Liver (tissue), 9 donors: ENCODE data around the gene KCNA5. TPM values are rescaled to one million over a fixed set of nuclear protein-coding genes. Genes with fewer than 3 reads are reported as not detected.

Experiments used
- DNase-seq: peaks from one replicate; pipeline ENCODE4 v3.0.0-alpha.2; 2017; ENCODE audit warnings: low spot score
- H3K27ac ChIP-seq, 2 donors: one replicate each; pipeline ENCODE4 v1.7.0; 2013; ENCODE audit warnings: inconsistent platforms in 2 of 2, low read length in 2 of 2, control low read depth in 1 of 2, low read depth in 1 of 2, mild to moderate bottlenecking in 1 of 2
- H3K27me3 ChIP-seq, 4 donors: one replicate each; pipeline versions ENCODE4 v1.6.1 to v1.7.0; 2013; ENCODE audit warnings: low read length in 3 of 4, inconsistent platforms in 1 of 4, mild to moderate bottlenecking in 1 of 4, moderate library complexity in 1 of 4; ENCODE audit not compliant: control insufficient read depth in 4 of 4, insufficient read depth in 4 of 4
- H3K36me3 ChIP-seq, 4 donors: one replicate each; pipeline versions ENCODE4 v1.6.1 to v1.7.0; 2013; ENCODE audit warnings: low read length in 3 of 4, mild to moderate bottlenecking in 3 of 4, low read depth in 1 of 4, moderate library complexity in 1 of 4; ENCODE audit not compliant: control insufficient read depth in 4 of 4, insufficient read depth in 3 of 4
- H3K4me1 ChIP-seq, 4 donors: one replicate each; pipeline versions ENCODE4 v1.6.1 to v1.7.0; 2013; ENCODE audit warnings: low read length in 3 of 4, mild to moderate bottlenecking in 3 of 4, moderate library complexity in 1 of 4; ENCODE audit not compliant: control insufficient read depth in 4 of 4, insufficient read depth in 4 of 4
- H3K4me3 ChIP-seq, 3 donors: one replicate each; pipeline versions ENCODE4 v1.6.1 to v1.7.0; 2013; ENCODE audit warnings: low read length in 3 of 3, control low read depth in 1 of 3, low read depth in 1 of 3, mild to moderate bottlenecking in 1 of 3
- H3K9ac ChIP-seq, 2 donors: one replicate each; pipeline ENCODE4 v1.7.0; 2013; ENCODE audit warnings: low read length in 2 of 2, mild to moderate bottlenecking in 2 of 2, moderate library complexity in 2 of 2, control low read depth in 1 of 2, low read depth in 1 of 2
- H3K9me3 ChIP-seq, 4 donors: one replicate each; pipeline versions ENCODE4 v1.6.1 to v1.7.0; 2013; ENCODE audit warnings: low read length in 3 of 4; ENCODE audit not compliant: control insufficient read depth in 4 of 4
- ATF3 ChIP-seq: IDR thresholded peaks from 2 replicates; pipeline ENCODE4 v1.6.1; 2016; ENCODE audit warnings: antibody characterized with exemption
- EGR1 ChIP-seq, 2 donors: IDR thresholded peaks; 2 replicates each; pipeline ENCODE4 v1.6.1; 2016 to 2018; ENCODE audit warnings: antibody characterized with exemption in 2 of 2, low read depth in 2 of 2
- FOXA1 ChIP-seq: IDR thresholded peaks from 2 replicates; pipeline ENCODE4 v1.6.1; 2016; ENCODE audit warnings: antibody characterized with exemption
- GABPA ChIP-seq, 2 donors: IDR thresholded peaks in 1 of 2; conservative IDR thresholded peaks in 1 of 2; 2 replicates each; pipeline ENCODE4 v1.6.1; 2016; ENCODE audit warnings: antibody characterized with exemption in 2 of 2, mild to moderate bottlenecking in 1 of 2, moderate library complexity in 1 of 2
- HNF4A ChIP-seq, 2 donors: conservative IDR thresholded peaks; 2 replicates each; pipeline ENCODE4 v1.6.1; 2016; ENCODE audit warnings: antibody characterized with exemption in 2 of 2, mild to moderate bottlenecking in 2 of 2
- HNF4G ChIP-seq: IDR thresholded peaks from 2 replicates; pipeline ENCODE4 v1.6.1; 2016; ENCODE audit warnings: antibody characterized with exemption
- JUND ChIP-seq, 2 donors: IDR thresholded peaks; 2 replicates each; pipeline ENCODE4 v1.6.1; 2016; ENCODE audit warnings: antibody characterized with exemption in 2 of 2
- NR2F2 ChIP-seq: IDR thresholded peaks from 2 replicates; pipeline ENCODE4 v1.6.1; 2016; ENCODE audit warnings: antibody characterized with exemption
- RAD21 ChIP-seq, 2 donors: IDR thresholded peaks; 2 replicates each; pipeline ENCODE4 v1.6.1; 2016; ENCODE audit warnings: antibody characterized with exemption in 2 of 2, mild to moderate bottlenecking in 2 of 2
- RXRA ChIP-seq, 2 donors: IDR thresholded peaks; 2 replicates each; pipeline ENCODE4 v1.6.1; 2017 to 2018; ENCODE audit warnings: antibody characterized with exemption in 2 of 2, mild to moderate bottlenecking in 1 of 2
- SP1 ChIP-seq: IDR thresholded peaks from 2 replicates; pipeline ENCODE4 v1.6.1; 2018; ENCODE audit warnings: antibody characterized with exemption, mild to moderate bottlenecking
- TAF1 ChIP-seq: conservative IDR thresholded peaks from 2 replicates; pipeline ENCODE4 v1.6.1; 2016; ENCODE audit warnings: antibody characterized with exemption, mild to moderate bottlenecking
- YY1 ChIP-seq: IDR thresholded peaks from 2 replicates; pipeline ENCODE4 v1.6.1; 2016; ENCODE audit warnings: antibody characterized with exemption, mild to moderate bottlenecking
- WGBS: extraction: QIAGEN DNeasy Blood & Tissue Kit; methylation state at CpG from one replicate; pipeline ENCODE4 v1.1.7; 2013; 5-methylcytosine and 5-hydroxymethylcytosine counted together
- polyA plus RNA-seq, 2 donors: library from polyadenylated mRNA; stranded (reverse) in 1 of 2; unstranded in 1 of 2; fragments of 200-250 nt in 1 of 2; fragments of >200 nt in 1 of 2; fragmentation: Nextera tagmentation in 1 of 2; extraction: Ambion mirVana in 1 of 2; gene quantifications; one replicate each; pipeline versions ENCODE4 v1.2.1 to v1.2.3, GENCODE V29; 2013 to 2015
- total RNA-seq, 2 donors: library from RNA; depleted of rRNA; stranded (reverse); fragments of >200 nt; gene quantifications; one replicate each; pipeline ENCODE4 v1.2.3, GENCODE V29; 2014
- TF ChIP-seq, protein P1 (sequence below): fragments of 150-350 bp; IDR thresholded peaks from 2 replicates; pipeline ENCODE4 v1.5.1; 2017; ENCODE audit warnings: improper control_type of control experiment, low read depth, low read length; ENCODE audit not compliant: missing input control
- TF ChIP-seq, protein P2 (sequence below): IDR thresholded peaks from 2 replicates; pipeline ENCODE4 v1.6.1; 2016; ENCODE audit warnings: antibody characterized with exemption, mild to moderate bottlenecking
- donor health status: healthy.
- donor health status: healthy.
- donor health status: healthy.
- donor health status: healthy.
- donor health status: healthy.

The KCNA5 gene
- total and polyA plus RNA-seq, 4 donors: 0.09 to 0.42 (median 0.12) TPM; not detected in 1

- Histone ChIP-seq H3K36me3 (no peaks in the 10 kb centered on the region), H3K27me3 (peaks cover 0 to 9% (median 0%) of the 10 kb centered on the region in 4 donors), H3K4me3 (no peak overlapping the region), H3K4me1 (no peaks in the 10 kb centered on the region), H3K9me3 (no peaks in the 10 kb centered on the region), H3K27ac (no peak overlapping the region), H3K9ac (no peak overlapping the region)
- no peak for TF ChIP-seq SP1
- no peak for TF ChIP-seq TAF1
- TF ChIP-seq RAD21 (IDR thresholded peaks at IDR 0.05): no peak
- TF ChIP-seq ATF3: no peak
- no peak for TF ChIP-seq GABPA (IDR thresholded peaks at IDR 0.05 in 1 of 2, conservative IDR thresholded peaks at IDR 0.05 in 1 of 2)
- TF ChIP-seq RXRA (IDR thresholded peaks at IDR 0.05): no peak
- WGBS: 76% methylated on average over 4 of the region's 4 CpGs
- no peak for DNase-seq
Measured at GRCh38 chr12:4994622-4995021, 49.1 kb upstream of the KCNA5 start.

GRCh38 chr12:4996714-4997113, 47.0 kb upstream of the KCNA5 start:
- Histone ChIP-seq H3K4me1 (no peaks in the 10 kb centered on the region), H3K4me3 (no peak overlapping the region), H3K27ac (no peak overlapping the region), H3K9ac (no peak overlapping the region), H3K36me3 (no peaks in the 10 kb centered on the region), H3K27me3 (peaks cover 0 to 9% (median 0%) of the 10 kb centered on the region in 4 donors), H3K9me3 (no peaks in the 10 kb centered on the region)
- no peak for TF ChIP-seq GABPA (IDR thresholded peaks at IDR 0.05 in 1 of 2, conservative IDR thresholded peaks at IDR 0.05 in 1 of 2)
- TF ChIP-seq NR2F2: no peak
- TF ChIP-seq TAF1: no peak
- no peak for TF ChIP-seq HNF4G
- no peak for TF ChIP-seq SP1
- TF ChIP-seq, protein P1, sequence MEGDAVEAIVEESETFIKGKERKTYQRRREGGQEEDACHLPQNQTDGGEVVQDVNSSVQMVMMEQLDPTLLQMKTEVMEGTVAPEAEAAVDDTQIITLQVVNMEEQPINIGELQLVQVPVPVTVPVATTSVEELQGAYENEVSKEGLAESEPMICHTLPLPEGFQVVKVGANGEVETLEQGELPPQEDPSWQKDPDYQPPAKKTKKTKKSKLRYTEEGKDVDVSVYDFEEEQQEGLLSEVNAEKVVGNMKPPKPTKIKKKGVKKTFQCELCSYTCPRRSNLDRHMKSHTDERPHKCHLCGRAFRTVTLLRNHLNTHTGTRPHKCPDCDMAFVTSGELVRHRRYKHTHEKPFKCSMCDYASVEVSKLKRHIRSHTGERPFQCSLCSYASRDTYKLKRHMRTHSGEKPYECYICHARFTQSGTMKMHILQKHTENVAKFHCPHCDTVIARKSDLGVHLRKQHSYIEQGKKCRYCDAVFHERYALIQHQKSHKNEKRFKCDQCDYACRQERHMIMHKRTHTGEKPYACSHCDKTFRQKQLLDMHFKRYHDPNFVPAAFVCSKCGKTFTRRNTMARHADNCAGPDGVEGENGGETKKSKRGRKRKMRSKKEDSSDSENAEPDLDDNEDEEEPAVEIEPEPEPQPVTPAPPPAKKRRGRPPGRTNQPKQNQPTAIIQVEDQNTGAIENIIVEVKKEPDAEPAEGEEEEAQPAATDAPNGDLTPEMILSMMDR: no peak
- no peak for TF ChIP-seq RAD21 (IDR thresholded peaks at IDR 0.05)
- WGBS: 81% methylated on average over 4 of the region's 4 CpGs
- no peak for DNase-seq

DNA sequence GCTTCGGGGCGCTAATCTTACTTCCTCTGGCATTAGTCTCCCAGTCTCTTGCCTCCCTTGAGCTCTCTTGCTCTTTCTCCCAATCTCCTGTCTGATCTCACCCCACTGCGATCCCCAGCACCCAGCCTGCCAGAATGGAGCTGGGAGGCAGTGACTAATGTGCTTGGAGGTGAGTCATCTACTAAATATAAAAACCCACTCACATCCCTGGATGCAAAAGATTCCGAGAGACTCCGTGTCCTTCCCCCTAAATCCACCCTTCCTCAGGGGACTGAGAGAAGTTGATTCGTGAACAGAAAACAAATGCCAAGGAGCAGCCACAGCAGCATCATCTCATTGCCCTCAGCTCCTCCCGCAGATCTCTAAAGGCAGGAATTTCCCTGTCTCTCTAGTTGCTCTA, 45.7 kb upstream of the KCNA5 start:
- Histone ChIP-seq H3K27ac (no peak overlapping the region), H3K27me3 (peaks cover 0 to 9% (median 0%) of the 10 kb centered on the region in 4 donors)

More for the DNA sequence above, 45.7 kb upstream of the KCNA5 start:
- 74% methylated on average over 7 of the region's 7 CpGs for WGBS
- no peak for DNase-seq
- no peak overlapping the region for H3K9ac ChIP-seq
- no peak overlapping the region for H3K4me3 ChIP-seq
- no peaks in the 10 kb centered on the region for H3K4me1 ChIP-seq
- no peaks in the 10 kb centered on the region for H3K36me3 ChIP-seq
- H3K9me3 ChIP-seq: no peaks in the 10 kb centered on the region
- TF ChIP-seq, protein P1: no peak
- TF ChIP-seq YY1 (no peak), RXRA (IDR thresholded peaks at IDR 0.05) (no peak), RAD21 (IDR thresholded peaks at IDR 0.05) (no peak), NR2F2 (no peak), FOXA1 (no peak), ATF3 (no peak), EGR1 (IDR thresholded peaks at IDR 0.05; ENCODE audit: low read depth in 2 of 2) (no peak), GABPA (IDR thresholded peaks at IDR 0.05 in 1 of 2, conservative IDR thresholded peaks at IDR 0.05 in 1 of 2) (no peak), HNF4A (conservative IDR thresholded peaks at IDR 0.05) (no peak), JUND (IDR thresholded peaks at IDR 0.05) (no peak), SP1 (no peak)
- TF ChIP-seq, protein P2, sequence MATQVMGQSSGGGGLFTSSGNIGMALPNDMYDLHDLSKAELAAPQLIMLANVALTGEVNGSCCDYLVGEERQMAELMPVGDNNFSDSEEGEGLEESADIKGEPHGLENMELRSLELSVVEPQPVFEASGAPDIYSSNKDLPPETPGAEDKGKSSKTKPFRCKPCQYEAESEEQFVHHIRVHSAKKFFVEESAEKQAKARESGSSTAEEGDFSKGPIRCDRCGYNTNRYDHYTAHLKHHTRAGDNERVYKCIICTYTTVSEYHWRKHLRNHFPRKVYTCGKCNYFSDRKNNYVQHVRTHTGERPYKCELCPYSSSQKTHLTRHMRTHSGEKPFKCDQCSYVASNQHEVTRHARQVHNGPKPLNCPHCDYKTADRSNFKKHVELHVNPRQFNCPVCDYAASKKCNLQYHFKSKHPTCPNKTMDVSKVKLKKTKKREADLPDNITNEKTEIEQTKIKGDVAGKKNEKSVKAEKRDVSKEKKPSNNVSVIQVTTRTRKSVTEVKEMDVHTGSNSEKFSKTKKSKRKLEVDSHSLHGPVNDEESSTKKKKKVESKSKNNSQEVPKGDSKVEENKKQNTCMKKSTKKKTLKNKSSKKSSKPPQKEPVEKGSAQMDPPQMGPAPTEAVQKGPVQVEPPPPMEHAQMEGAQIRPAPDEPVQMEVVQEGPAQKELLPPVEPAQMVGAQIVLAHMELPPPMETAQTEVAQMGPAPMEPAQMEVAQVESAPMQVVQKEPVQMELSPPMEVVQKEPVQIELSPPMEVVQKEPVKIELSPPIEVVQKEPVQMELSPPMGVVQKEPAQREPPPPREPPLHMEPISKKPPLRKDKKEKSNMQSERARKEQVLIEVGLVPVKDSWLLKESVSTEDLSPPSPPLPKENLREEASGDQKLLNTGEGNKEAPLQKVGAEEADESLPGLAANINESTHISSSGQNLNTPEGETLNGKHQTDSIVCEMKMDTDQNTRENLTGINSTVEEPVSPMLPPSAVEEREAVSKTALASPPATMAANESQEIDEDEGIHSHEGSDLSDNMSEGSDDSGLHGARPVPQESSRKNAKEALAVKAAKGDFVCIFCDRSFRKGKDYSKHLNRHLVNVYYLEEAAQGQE: no peak
